Neural crest cell (in vitro differentiated cells): ENCODE measurements around the gene BICD2. TPM values are rescaled to one million over a fixed set of nuclear protein-coding genes. Genes with fewer than 3 reads are reported as not detected.
"Not testable (repeated sequence)": the region's sequence is repeated elsewhere in the genome, so short reads cannot be mapped to it uniquely, and the experiment has no call there.

Experiments used
- DNase-seq: peaks from one replicate; pipeline ENCODE4 v3.0.0; 2021; ENCODE audit warnings: low read depth, mixed read lengths, low spot score
- H3K27ac Mint-ChIP-seq: one replicate; pipeline ENCODE4 v1.8.0; 2021; ENCODE audit warnings: mild to moderate bottlenecking, mixed read lengths; ENCODE audit not compliant: unreplicated experiment
- H3K27me3 Mint-ChIP-seq: 2 replicates; pipeline ENCODE4 v1.8.0; 2021; ENCODE audit warnings: low read depth, mild to moderate bottlenecking, mixed read lengths
- H3K36me3 Mint-ChIP-seq: 2 replicates; pipeline ENCODE4 v1.8.0; 2021; ENCODE audit warnings: low read depth, mild to moderate bottlenecking, mixed read lengths
- H3K4me1 Mint-ChIP-seq: 2 replicates; pipeline ENCODE4 v1.8.0; 2021; ENCODE audit warnings: mixed read lengths
- H3K4me3 Mint-ChIP-seq: one replicate; pipeline ENCODE4 v1.8.0; 2021; ENCODE audit warnings: mild to moderate bottlenecking, mixed read lengths
- H3K9me3 Mint-ChIP-seq: 2 replicates; pipeline ENCODE4 v1.8.0; 2021; ENCODE audit warnings: mixed read lengths
- CTCF ChIP-seq: fragments of 200-600 bp; sonication (generic); conservative IDR thresholded peaks from 2 replicates; pipeline ENCODE4 v1.5.0; 2021; ENCODE audit warnings: antibody characterized with exemption, mild to moderate bottlenecking
- long read RNA-seq: library from polyadenylated mRNA; unstranded; transcript quantifications from one replicate; pipeline ENCODE4 v2.0.0, GENCODE V29; 2020
- total RNA-seq: library from RNA; stranded (reverse); gene quantifications from 2 replicates; pipeline ENCODE4 v1.2.1, GENCODE V29; 2021

BICD2 gene
- total RNA-seq, result 41.3 and 41.5 TPM in 2 replicates
- long read RNA-seq, partial matches to known transcripts, result 16 of 16 reads
- long read RNA-seq, other reads (novel, unspliced or antisense), result 0 of 16 reads

GRCh38 chr9:92764381-92764987 is at the start of gene BICD2:
BICD2 (minus strand) TSS chr9:92764833; CDS start chr9:92764744, 89 bp downstream.
- no peak for TF ChIP-seq CTCF
- H3K27ac Mint-ChIP-seq, result peak within 1 kb of the TSS; percentile 98
- peak within 1 kb of the TSS; percentile 94 for H3K4me3 Mint-ChIP-seq
- H3K27me3 Mint-ChIP-seq, result peaks cover 3% of the 10 kb centered on the region
- H3K9me3 Mint-ChIP-seq, result no peaks in the 10 kb centered on the region
- H3K36me3 Mint-ChIP-seq, result no peaks in the 10 kb centered on the region
- H3K4me1 Mint-ChIP-seq, result peaks cover 36% of the 10 kb centered on the region
- peak; percentile 18 for DNase-seq

GRCh38 chr9:92809629-92810326 is 45.1 kb upstream of the BICD2 start:
- not testable (repeated sequence) for H3K27ac Mint-ChIP-seq, DNase-seq, H3K4me1 Mint-ChIP-seq, H3K36me3 Mint-ChIP-seq, H3K9me3 Mint-ChIP-seq
- Mint-ChIP-seq H3K4me3 (peak overlapping the region; percentile 84), H3K27me3 (peaks cover 88% of the 10 kb centered on the region)

GRCh38 chr9:92808726-92809451 is 44.3 kb upstream of the BICD2 start:
- peak; percentile 53 for TF ChIP-seq CTCF
- no peaks in the 10 kb centered on the region for H3K36me3 Mint-ChIP-seq
- H3K27me3 Mint-ChIP-seq, result peaks cover 81% of the 10 kb centered on the region
- H3K4me3 Mint-ChIP-seq, result peak overlapping the region; percentile 84
- no peak overlapping the region for H3K27ac Mint-ChIP-seq
- peaks cover 8% of the 10 kb centered on the region for H3K4me1 Mint-ChIP-seq
- DNase-seq, result peak; percentile 76
- H3K9me3 Mint-ChIP-seq, result no peaks in the 10 kb centered on the region

GRCh38 chr9:92807757-92808725 is 43.4 kb upstream of the BICD2 start:
- Mint-ChIP-seq H3K4me3 (no peak overlapping the region), H3K27me3 (peaks cover 73% of the 10 kb centered on the region), H3K27ac (no peak overlapping the region), H3K9me3 (no peaks in the 10 kb centered on the region), H3K4me1 (peaks cover 8% of the 10 kb centered on the region), H3K36me3 (no peaks in the 10 kb centered on the region)
- DNase-seq, result no peak
- TF ChIP-seq CTCF, result no peak

- Mint-ChIP-seq H3K36me3 (no peaks in the 10 kb centered on the region), H3K27ac (no peak overlapping the region), H3K9me3 (no peaks in the 10 kb centered on the region), H3K4me3 (no peak overlapping the region), H3K4me1 (peaks cover 8% of the 10 kb centered on the region), H3K27me3 (peaks cover 69% of the 10 kb centered on the region)
- DNase-seq, result no peak
- no peak for TF ChIP-seq CTCF
Observed at GRCh38 chr9:92807031-92807756, 42.6 kb upstream of the BICD2 start.
